ENCODE measurements around the gene GINS3. TPM values are rescaled to one million over a fixed set of nuclear protein-coding genes. Genes with fewer than 3 reads are reported as not detected.

The GINS3 gene
- total RNA-seq, 1 donor from 2014 or later = 6.9 TPM

DNA sequence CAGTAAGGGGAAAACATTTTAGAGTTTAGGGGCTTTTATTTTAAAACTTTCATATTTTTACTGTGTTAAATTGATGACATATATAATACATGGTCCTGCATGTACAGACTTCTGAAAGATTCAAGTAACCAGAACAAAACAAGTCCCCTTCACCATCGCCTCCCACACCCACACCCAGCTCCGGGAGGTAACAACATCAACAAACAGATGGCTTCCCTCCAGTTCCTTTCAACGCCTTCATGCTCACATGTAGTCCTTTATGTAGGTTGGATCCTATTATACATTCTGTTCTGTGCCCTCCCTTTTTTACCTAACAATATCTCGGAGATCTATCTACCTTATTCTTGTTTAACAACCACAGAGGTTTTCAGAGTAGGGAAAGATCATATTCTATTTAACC lies 30.5 kb downstream of the GINS3 start:
- no peak for ATAC-seq (ENCODE audit: low read depth)
- peak overlapping the region; percentile 24 for H3K4me3 Mint-ChIP-seq

DNA sequence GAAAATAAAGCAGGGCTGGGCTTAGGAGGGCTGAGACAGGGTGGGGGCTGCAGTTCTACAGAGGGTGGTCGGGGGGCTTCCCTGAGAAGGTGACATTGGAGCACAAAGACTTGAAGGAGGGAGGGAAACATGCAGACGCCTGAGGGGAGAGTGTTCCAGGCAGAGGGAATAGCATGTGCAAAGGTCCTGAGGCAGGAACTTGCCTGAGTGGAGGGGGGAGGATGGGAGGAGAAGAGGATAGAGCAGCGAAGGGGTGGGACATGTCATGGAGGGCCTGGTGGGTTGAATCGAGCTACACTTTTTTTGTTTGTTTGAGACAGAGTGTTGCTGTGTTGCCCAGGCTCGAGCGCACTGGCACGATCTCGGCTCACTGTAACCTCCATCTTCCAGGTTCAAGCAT lies 33.0 kb downstream of the GINS3 start:
- intact Hi-C loops (cut with micrococcal nuclease) = no loop called here
- ChIA-PET CTCF (no interaction called here), POLR2A (no interaction called here)
- peaks cover 3% of the 10 kb centered on the region for H3K27me3 Mint-ChIP-seq
- H3K9me3 Mint-ChIP-seq = no peaks in the 10 kb centered on the region
- H3K36me3 Mint-ChIP-seq (ENCODE audit: low read depth) = no peaks in the 10 kb centered on the region
- no peak overlapping the region for H3K27ac Mint-ChIP-seq
- H3K4me1 Mint-ChIP-seq = peaks cover 27% of the 10 kb centered on the region
- ATAC-seq (ENCODE audit: low read depth) (no peak), DNase-seq (no peak)
- H3K4me3 Mint-ChIP-seq = no peak overlapping the region
- TF ChIP-seq, protein P1, sequence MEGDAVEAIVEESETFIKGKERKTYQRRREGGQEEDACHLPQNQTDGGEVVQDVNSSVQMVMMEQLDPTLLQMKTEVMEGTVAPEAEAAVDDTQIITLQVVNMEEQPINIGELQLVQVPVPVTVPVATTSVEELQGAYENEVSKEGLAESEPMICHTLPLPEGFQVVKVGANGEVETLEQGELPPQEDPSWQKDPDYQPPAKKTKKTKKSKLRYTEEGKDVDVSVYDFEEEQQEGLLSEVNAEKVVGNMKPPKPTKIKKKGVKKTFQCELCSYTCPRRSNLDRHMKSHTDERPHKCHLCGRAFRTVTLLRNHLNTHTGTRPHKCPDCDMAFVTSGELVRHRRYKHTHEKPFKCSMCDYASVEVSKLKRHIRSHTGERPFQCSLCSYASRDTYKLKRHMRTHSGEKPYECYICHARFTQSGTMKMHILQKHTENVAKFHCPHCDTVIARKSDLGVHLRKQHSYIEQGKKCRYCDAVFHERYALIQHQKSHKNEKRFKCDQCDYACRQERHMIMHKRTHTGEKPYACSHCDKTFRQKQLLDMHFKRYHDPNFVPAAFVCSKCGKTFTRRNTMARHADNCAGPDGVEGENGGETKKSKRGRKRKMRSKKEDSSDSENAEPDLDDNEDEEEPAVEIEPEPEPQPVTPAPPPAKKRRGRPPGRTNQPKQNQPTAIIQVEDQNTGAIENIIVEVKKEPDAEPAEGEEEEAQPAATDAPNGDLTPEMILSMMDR (IDR thresholded peaks at IDR 0.05) = no peak

More for the DNA sequence above, 30.5 kb downstream of the GINS3 start:
- Mint-ChIP-seq H3K27ac (no peak overlapping the region), H3K9me3 (no peaks in the 10 kb centered on the region), H3K27me3 (peaks cover 3% of the 10 kb centered on the region), H3K36me3 (ENCODE audit: low read depth) (no peaks in the 10 kb centered on the region), H3K4me1 (peaks cover 45% of the 10 kb centered on the region)
- DNase-seq = no peak
- TF ChIP-seq, protein P1 (IDR thresholded peaks at IDR 0.05) = no peak
- CTCF ChIA-PET = no interaction called here
- POLR2A ChIA-PET = no interaction called here
- intact Hi-C loops (cut with micrococcal nuclease) = no loop called here

DNA sequence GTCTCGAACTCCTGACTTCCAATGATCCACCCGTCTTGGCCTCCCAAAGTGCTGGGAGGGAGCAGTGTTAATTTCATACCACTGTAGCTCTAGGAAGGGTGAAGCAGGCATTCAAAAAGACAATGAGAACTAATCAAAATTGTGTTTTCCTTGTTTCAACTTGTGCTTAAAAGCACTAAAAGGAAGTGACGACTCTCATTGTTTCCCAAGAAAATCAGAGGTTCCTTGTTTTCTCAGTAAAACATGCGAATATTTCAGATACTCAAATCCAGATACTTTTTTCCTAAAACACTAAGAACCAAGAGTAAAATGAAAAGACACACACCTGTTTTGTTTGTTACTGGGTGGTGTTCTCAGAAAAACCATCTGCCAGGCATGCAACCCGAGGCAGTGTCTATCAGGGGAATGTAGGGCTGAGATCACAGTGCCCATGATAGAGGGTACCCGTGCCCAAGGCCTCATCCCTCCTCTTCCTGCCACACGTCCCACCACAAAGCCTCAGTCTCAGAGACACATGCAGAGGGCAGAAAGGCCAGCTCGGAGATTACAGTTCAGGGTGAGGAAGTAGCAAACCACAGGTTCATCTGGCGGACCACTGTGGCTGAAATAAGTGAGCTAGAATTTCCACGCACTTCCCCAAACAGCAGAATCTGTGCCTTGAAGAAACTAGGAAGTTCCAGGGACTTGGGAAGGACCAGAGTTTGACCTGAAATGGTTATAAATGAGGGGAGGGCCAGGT lies 33.7 kb downstream of the GINS3 start:
- CTCF ChIA-PET = no interaction called here

DNA sequence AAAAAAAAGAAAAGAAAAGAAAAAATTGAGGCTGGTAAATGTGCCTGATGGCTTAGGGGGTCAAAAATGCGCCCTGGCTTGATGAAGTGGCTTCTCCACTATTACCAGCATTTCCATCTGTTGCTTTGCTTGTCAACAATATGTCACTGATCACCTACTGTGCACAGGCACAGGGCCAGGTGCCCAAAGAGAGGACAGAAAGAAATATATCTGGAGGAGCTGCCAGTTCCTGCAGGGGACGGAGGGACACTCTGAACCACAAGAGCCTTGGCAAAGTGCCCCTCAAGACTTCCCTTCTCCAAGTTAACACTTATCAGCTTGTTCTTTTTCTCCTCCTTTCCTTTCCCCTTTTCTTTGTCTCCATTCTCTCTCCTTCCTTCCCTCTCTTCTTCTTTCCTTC lies 34.7 kb downstream of the GINS3 start:
- H3K27ac Mint-ChIP-seq = no peak overlapping the region

More for the DNA sequence above, 33.7 kb downstream of the GINS3 start:
- DNase-seq (no peak), ATAC-seq (ENCODE audit: low read depth) (peak; percentile 75)
- Mint-ChIP-seq H3K9me3 (no peaks in the 10 kb centered on the region), H3K27me3 (peaks cover under 1% of the 10 kb centered on the region), H3K27ac (peak overlapping the region; percentile 1), H3K4me3 (peak overlapping the region; percentile 8), H3K36me3 (ENCODE audit: low read depth) (no peaks in the 10 kb centered on the region), H3K4me1 (peaks cover 20% of the 10 kb centered on the region)
- TF ChIP-seq, protein P1 (IDR thresholded peaks at IDR 0.05) = no peak
- POLR2A ChIA-PET = interaction anchor here (0.5 to 1.4 kb wide), 3 partner anchors 33 to 118 kb away, joined by 3 to 9 read pairs (median 3); partner anchors contain the start of gene GINS3
- intact Hi-C loops (cut with micrococcal nuclease) = no loop called here

More for the DNA sequence above, 34.7 kb downstream of the GINS3 start:
- no peaks in the 10 kb centered on the region for H3K27me3 Mint-ChIP-seq
- no peaks in the 10 kb centered on the region for H3K9me3 Mint-ChIP-seq
- no peaks in the 10 kb centered on the region for H3K36me3 Mint-ChIP-seq (ENCODE audit: low read depth)
- H3K4me3 Mint-ChIP-seq = no peak overlapping the region
- ChIA-PET CTCF (no interaction called here), POLR2A (interaction anchor here (1.4 kb wide), 1 partner anchor 35 kb away, joined by 3 read pairs; no protein-coding TSS in a partner anchor)
- DNase-seq (no peak), ATAC-seq (ENCODE audit: low read depth) (no peak)
- H3K4me1 Mint-ChIP-seq = peaks cover 16% of the 10 kb centered on the region
- TF ChIP-seq, protein P1 (IDR thresholded peaks at IDR 0.05) = no peak
- intact Hi-C loops (cut with micrococcal nuclease) = no loop called here
